HL-60 (cell line): ENCODE measurements around the gene OPRL1.

Experiments
- DNase-seq, 2 experiments: peaks; one replicate each; pipeline ENCODE4 v3.0.0-alpha.2; 2010 to 2020; ENCODE audit warnings: low read depth in 1 of 2, low spot score in 1 of 2
- H3K27ac ChIP-seq: fragments of 250-450 bp; sonication (Bioruptor Pico); replicated peaks from 2 replicates; pipeline ENCODE4 v1.5.1; 2020; ENCODE audit warnings: mild to moderate bottlenecking, moderate library complexity
- H3K27me3 ChIP-seq: fragments of 250-450 bp; sonication (Bioruptor Pico); 2 replicates; pipeline ENCODE4 v1.5.1; 2021; ENCODE audit warnings: mild to moderate bottlenecking, moderate library complexity; ENCODE audit not compliant: insufficient read depth, poor library complexity, severe bottlenecking
- H3K4me3 ChIP-seq: replicated peaks from 2 replicates; pipeline ENCODE4 v1.5.1; 2011; ENCODE audit warnings: mild to moderate bottlenecking, control low read depth, low read length; ENCODE audit not compliant: insufficient read depth
- GABPA ChIP-seq: IDR thresholded peaks from 2 replicates; pipeline ENCODE4 v1.6.1; 2012; ENCODE audit warnings: low read depth
- POLR2AphosphoS5 ChIP-seq: IDR thresholded peaks from 2 replicates; pipeline ENCODE4 v1.6.1; 2012; ENCODE audit warnings: low read depth
- SPI1 ChIP-seq: IDR thresholded peaks from 2 replicates; pipeline ENCODE4 v1.6.1; 2012; ENCODE audit warnings: low read depth, mild to moderate bottlenecking, borderline replicate concordance
- TF ChIP-seq, protein P1 (sequence below): IDR thresholded peaks from 2 replicates; pipeline ENCODE4 v1.6.1; 2012; ENCODE audit warnings: low read depth; ENCODE audit not compliant: insufficient replicate concordance
- TF ChIP-seq, protein P2 (sequence below): IDR thresholded peaks from one replicate; pipeline ENCODE4 v1.5.1; 2011; ENCODE audit warnings: low read length, control low read depth, inconsistent platforms; ENCODE audit not compliant: insufficient read depth

Gene OPRL1

DNA sequence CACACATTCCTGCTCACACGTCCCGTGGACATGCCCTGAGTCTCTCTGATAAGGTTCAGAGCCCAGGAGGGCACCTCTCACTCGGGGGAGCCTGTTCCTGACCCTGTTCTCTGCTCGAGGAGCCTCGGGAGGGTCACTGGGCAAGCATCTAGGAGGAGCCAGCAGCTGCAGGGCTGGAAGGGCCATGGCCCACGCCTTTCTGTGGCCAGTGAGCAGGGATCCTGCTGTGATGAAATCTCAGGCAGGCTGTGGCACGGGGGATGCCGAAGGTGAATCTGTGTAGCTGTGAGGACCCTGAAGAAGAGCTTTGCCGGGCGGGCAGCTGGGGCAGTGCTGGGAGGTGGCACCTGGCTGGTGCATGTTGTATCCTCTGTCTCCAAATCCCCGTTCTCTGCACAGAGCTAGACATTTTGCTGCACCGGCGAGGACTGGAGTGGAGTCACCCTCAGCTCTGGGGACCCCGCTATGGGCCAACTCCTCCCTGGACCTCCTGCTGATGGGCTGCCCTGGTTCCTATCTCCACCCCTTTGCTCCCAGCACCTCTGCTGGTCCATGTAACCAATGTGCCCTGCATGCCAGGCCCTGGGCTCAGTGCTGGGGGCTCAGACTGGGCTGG is 34.6 kb downstream of the OPRL1 start:
- DNase-seq: no peak
- TF ChIP-seq POLR2AphosphoS5: no peak
- TF ChIP-seq, protein P1, sequence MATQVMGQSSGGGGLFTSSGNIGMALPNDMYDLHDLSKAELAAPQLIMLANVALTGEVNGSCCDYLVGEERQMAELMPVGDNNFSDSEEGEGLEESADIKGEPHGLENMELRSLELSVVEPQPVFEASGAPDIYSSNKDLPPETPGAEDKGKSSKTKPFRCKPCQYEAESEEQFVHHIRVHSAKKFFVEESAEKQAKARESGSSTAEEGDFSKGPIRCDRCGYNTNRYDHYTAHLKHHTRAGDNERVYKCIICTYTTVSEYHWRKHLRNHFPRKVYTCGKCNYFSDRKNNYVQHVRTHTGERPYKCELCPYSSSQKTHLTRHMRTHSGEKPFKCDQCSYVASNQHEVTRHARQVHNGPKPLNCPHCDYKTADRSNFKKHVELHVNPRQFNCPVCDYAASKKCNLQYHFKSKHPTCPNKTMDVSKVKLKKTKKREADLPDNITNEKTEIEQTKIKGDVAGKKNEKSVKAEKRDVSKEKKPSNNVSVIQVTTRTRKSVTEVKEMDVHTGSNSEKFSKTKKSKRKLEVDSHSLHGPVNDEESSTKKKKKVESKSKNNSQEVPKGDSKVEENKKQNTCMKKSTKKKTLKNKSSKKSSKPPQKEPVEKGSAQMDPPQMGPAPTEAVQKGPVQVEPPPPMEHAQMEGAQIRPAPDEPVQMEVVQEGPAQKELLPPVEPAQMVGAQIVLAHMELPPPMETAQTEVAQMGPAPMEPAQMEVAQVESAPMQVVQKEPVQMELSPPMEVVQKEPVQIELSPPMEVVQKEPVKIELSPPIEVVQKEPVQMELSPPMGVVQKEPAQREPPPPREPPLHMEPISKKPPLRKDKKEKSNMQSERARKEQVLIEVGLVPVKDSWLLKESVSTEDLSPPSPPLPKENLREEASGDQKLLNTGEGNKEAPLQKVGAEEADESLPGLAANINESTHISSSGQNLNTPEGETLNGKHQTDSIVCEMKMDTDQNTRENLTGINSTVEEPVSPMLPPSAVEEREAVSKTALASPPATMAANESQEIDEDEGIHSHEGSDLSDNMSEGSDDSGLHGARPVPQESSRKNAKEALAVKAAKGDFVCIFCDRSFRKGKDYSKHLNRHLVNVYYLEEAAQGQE: no peak
- TF ChIP-seq, protein P2, sequence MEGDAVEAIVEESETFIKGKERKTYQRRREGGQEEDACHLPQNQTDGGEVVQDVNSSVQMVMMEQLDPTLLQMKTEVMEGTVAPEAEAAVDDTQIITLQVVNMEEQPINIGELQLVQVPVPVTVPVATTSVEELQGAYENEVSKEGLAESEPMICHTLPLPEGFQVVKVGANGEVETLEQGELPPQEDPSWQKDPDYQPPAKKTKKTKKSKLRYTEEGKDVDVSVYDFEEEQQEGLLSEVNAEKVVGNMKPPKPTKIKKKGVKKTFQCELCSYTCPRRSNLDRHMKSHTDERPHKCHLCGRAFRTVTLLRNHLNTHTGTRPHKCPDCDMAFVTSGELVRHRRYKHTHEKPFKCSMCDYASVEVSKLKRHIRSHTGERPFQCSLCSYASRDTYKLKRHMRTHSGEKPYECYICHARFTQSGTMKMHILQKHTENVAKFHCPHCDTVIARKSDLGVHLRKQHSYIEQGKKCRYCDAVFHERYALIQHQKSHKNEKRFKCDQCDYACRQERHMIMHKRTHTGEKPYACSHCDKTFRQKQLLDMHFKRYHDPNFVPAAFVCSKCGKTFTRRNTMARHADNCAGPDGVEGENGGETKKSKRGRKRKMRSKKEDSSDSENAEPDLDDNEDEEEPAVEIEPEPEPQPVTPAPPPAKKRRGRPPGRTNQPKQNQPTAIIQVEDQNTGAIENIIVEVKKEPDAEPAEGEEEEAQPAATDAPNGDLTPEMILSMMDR: no peak
- TF ChIP-seq GABPA: no peak
- no peak for TF ChIP-seq SPI1
- no peaks in the 10 kb centered on the region for H3K27me3 ChIP-seq

DNA sequence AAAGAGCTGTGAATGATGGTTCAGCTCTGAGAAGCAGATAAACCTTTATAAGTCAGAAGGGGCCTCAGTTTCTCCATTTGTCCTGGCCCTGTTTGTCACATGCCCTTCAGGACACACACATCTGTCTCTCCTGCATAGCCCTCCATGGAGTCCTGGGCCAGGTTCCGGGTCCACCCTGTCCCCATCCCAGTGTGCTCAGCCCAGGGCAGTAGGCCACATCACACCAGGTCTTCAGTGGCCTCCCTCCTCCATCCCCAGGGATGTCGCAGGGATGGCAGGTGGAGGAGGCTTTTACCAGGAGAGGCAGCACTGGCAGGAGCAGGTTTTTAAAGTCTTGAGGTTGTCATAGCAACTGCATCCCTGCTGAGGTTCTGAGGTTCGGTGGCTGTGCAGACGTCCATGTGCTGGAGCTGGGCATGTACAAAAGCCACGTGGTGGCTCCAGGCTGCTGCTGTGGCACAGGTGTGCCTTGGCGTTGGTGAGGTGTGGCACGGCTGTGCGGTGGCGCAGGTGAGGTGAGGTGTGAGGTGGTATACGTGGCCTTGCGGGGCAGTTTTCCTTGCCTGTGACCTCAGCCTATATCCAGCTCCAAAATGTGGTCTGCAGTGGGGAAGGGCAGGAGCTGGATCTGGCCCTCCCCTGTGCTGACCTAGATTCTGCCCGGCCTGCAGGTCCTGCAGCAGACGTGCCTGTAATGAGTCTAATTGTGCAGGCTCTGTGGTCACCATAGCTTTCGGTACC is 35.5 kb downstream of the OPRL1 start:
- H3K4me3 ChIP-seq: no peak overlapping the region
- H3K27ac ChIP-seq: no peak overlapping the region
- no peaks in the 10 kb centered on the region for H3K27me3 ChIP-seq
- no peak for DNase-seq
- no peak for TF ChIP-seq POLR2AphosphoS5
- TF ChIP-seq, protein P1: no peak
- no peak for TF ChIP-seq SPI1
- TF ChIP-seq, protein P2: no peak
- no peak for TF ChIP-seq GABPA

More for the DNA sequence above, 34.6 kb downstream of the OPRL1 start:
- Histone ChIP-seq H3K27ac (no peak overlapping the region), H3K4me3 (no peak overlapping the region)

DNA sequence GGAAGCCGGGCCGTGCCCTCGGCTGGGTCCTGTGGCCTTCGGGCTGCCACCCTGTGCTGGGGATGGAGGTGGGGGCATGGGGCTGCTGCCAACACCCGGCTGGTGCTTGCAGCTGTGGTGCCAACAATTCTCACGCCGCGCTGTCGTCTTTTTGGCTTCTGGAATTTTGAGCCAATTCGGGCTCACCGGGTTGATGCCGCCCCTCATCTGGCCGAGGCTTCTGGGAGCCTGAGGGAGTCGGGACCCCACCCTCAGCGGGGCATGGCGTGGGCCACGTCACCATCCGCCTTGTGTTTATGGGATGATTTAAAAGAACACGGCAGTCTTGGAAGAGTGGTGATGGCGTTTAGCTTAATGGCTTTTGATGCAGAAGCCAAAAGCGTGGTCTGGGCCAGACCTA is 36.1 kb downstream of the OPRL1 start:
- Histone ChIP-seq H3K27ac (no peak overlapping the region), H3K4me3 (no peak overlapping the region), H3K27me3 (no peaks in the 10 kb centered on the region)
- TF ChIP-seq, protein P2: no peak
- no peak for TF ChIP-seq SPI1
- TF ChIP-seq GABPA: no peak
- TF ChIP-seq, protein P1: no peak
- TF ChIP-seq POLR2AphosphoS5: no peak
- no peak for DNase-seq
